NCI-H460 (cell line): ENCODE data around the gene BRD1. TPM values are rescaled to one million over a fixed set of nuclear protein-coding genes. Genes with fewer than 3 reads are reported as not detected.
"Not testable (repeated sequence)": the region's sequence is repeated elsewhere in the genome, so short reads cannot be mapped to it uniquely, and the experiment has no call there.

ENCODE experiments used
- DNase-seq: peaks from one replicate; pipeline ENCODE4 v3.0.0-alpha.2; 2016; ENCODE audit warnings: low read depth; ENCODE audit errors: extremely low read depth
- total RNA-seq: library from RNA; depleted of rRNA; stranded (reverse); fragments of >200 nt; shearing (Covaris generic); gene quantifications from 2 replicates; pipeline ENCODE4 v1.2.3, GENCODE V29; 2014

BRD1 gene
- total RNA-seq, 1 experiment from 2014 or later, result 15.5 TPM

GRCh38 chr22:49771266-49772065 is 56.2 kb downstream of the BRD1 start:
- DNase-seq, result no peak

- DNase-seq, result no peak
Observed at GRCh38 chr22:49770547-49771265, 57.0 kb downstream of the BRD1 start.

GRCh38 chr22:49769691-49770546 is 57.8 kb downstream of the BRD1 start:
- no peak for DNase-seq

- no peak for DNase-seq
Observed at GRCh38 chr22:49768951-49769690, 58.6 kb downstream of the BRD1 start.

- no peak for DNase-seq
Observed at GRCh38 chr22:49768077-49768910, 59.4 kb downstream of the BRD1 start.

GRCh38 chr22:49767355-49768062 is 60.2 kb downstream of the BRD1 start:
- DNase-seq, result peak; percentile 31

- no peak for DNase-seq
Observed at GRCh38 chr22:49765951-49766350, 61.7 kb downstream of the BRD1 start.

- no peak for DNase-seq
Observed at GRCh38 chr22:49765091-49765771, 62.4 kb downstream of the BRD1 start.

- no peak for DNase-seq
Observed at GRCh38 chr22:49764127-49764581, 63.5 kb downstream of the BRD1 start.

GRCh38 chr22:49763696-49764095 is 64.0 kb downstream of the BRD1 start:
- DNase-seq, result no peak

- DNase-seq, result no peak
Observed at GRCh38 chr22:49763138-49763537, 64.5 kb downstream of the BRD1 start.

- DNase-seq, result not testable (repeated sequence)
Observed at GRCh38 chr22:49762571-49762970, 65.1 kb downstream of the BRD1 start.

- no peak for DNase-seq
Observed at GRCh38 chr22:49761836-49762235, 65.8 kb downstream of the BRD1 start.

- DNase-seq, result no peak
Observed at GRCh38 chr22:49760630-49761571, 66.8 kb downstream of the BRD1 start.

GRCh38 chr22:49760280-49760629 is 67.4 kb downstream of the BRD1 start:
- no peak for DNase-seq

GRCh38 chr22:49756676-49757075 is 71.0 kb downstream of the BRD1 start:
- DNase-seq, result no peak

- DNase-seq, result no peak
Observed at GRCh38 chr22:49756201-49756600, 71.5 kb downstream of the BRD1 start.
